ENCODE data around the gene MTMR4.

GRCh38 chr17:58455491-58455890 is 58.9 kb downstream of the MTMR4 start:
- TF ChIP-seq CTCF (IDR thresholded peaks at IDR 0.05) = no peak
- TF ChIP-seq POLR2AphosphoS5 (IDR thresholded peaks at IDR 0.05) = no peak
- no peak for TF ChIP-seq POLR2A (IDR thresholded peaks at IDR 0.05)

Data from breast epithelium (tissue), 3 donors.